Head of caudate nucleus (tissue), 42 donors: ENCODE data around the gene MAST1.

Source experiments
- DNase-seq, 42 donors: peaks; one replicate each; pipeline versions ENCODE4 v3.0.0 to v3.0.0-alpha.2; 2020 to 2021; ENCODE audit warnings: mixed read lengths in 7 of 42
- intact Hi-C: fragments of 100-400 bp; cut with DNase I; formaldehyde crosslinking; loops from one replicate; pipeline ENCODE4 v1.15.0; 2022

Gene MAST1

GRCh38 chr19:12884926-12885748, 46.8 kb downstream of the MAST1 start:
- DNase-seq = peak; percentile 42 to 88 (median 72)
- intact Hi-C loops = no loop called here

- no peak for DNase-seq
- intact Hi-C loops = no loop called here
Observed at GRCh38 chr19:12885749-12886650, 47.7 kb downstream of the MAST1 start.

- DNase-seq = no peak
- intact Hi-C loops = no loop called here
Observed at GRCh38 chr19:12886651-12886968, 48.3 kb downstream of the MAST1 start.

- DNase-seq = no peak
- intact Hi-C loops = no loop called here
Observed at GRCh38 chr19:12886969-12887747, 48.8 kb downstream of the MAST1 start, which contains the start of gene KLF1. Gene KLF1, minus strand, starts transcription at chr19:12887201. Its CDS starts 61 bp downstream, at chr19:12887140.

- no peak for DNase-seq
- intact Hi-C loops = no loop called here
Observed at GRCh38 chr19:12888006-12888603, 49.8 kb downstream of the MAST1 start.

- intact Hi-C loops = loop anchor here (5.0 kb wide), 1 partner anchor 42 kb away; the partner anchor contains the start of gene FARSA
Observed at GRCh38 chr19:12890299-12890786, 52.0 kb downstream of the MAST1 start.

GRCh38 chr19:12890787-12891552, 52.7 kb downstream of the MAST1 start, which contains the start of gene GCDH:
Gene GCDH, plus strand, starts transcription at chr19:12891160. Its CDS starts 145 bp downstream, at chr19:12891305.
- intact Hi-C loops = loop anchor here (5.0 kb wide), 1 partner anchor 41 kb away; the partner anchor contains the start of gene FARSA
- peak; percentile 92 to 100 (median 99) for DNase-seq

More at GRCh38 chr19:12890299-12890786, 52.0 kb downstream of the MAST1 start:
- peak in 1 of 42 donors; percentile 14 for DNase-seq

- DNase-seq = no peak
- intact Hi-C loops = loop anchor here (5.0 kb wide), 1 partner anchor 41 kb away; the partner anchor contains the start of gene FARSA
Observed at GRCh38 chr19:12891553-12892021, 53.3 kb downstream of the MAST1 start.

- intact Hi-C loops = loop anchor here (5.0 kb wide), 1 partner anchor 39 kb away; the partner anchor contains the start of gene FARSA
Observed at GRCh38 chr19:12893582-12893981, 55.3 kb downstream of the MAST1 start.

GRCh38 chr19:12896460-12896859, 58.1 kb downstream of the MAST1 start:
- intact Hi-C loops = no loop called here
- DNase-seq = no peak

More at GRCh38 chr19:12893582-12893981, 55.3 kb downstream of the MAST1 start:
- no peak for DNase-seq

GRCh38 chr19:12899891-12900518, 61.7 kb downstream of the MAST1 start:
- DNase-seq = no peak
- intact Hi-C loops = no loop called here

- intact Hi-C loops = no loop called here
- DNase-seq = no peak
Observed at GRCh38 chr19:12907166-12907565, 68.9 kb downstream of the MAST1 start.

- DNase-seq = no peak
Observed at GRCh38 chr19:12912571-12912970, 74.3 kb downstream of the MAST1 start.

GRCh38 chr19:12913011-12913561, 74.8 kb downstream of the MAST1 start:
- intact Hi-C loops = no loop called here
- peak; percentile 64 to 90 (median 78) for DNase-seq

More at GRCh38 chr19:12912571-12912970, 74.3 kb downstream of the MAST1 start:
- intact Hi-C loops = no loop called here

GRCh38 chr19:12913851-12914690, 75.8 kb downstream of the MAST1 start:
- intact Hi-C loops = no loop called here

More at GRCh38 chr19:12913851-12914690, 75.8 kb downstream of the MAST1 start:
- DNase-seq = peak in 23 of 42 donors; percentile 4 to 66 (median 32)
